Testis (tissue), 3 donors: ENCODE measurements around the gene SPTBN4. TPM values are rescaled to one million over a fixed set of nuclear protein-coding genes. Genes with fewer than 3 reads are reported as not detected.

ENCODE experiments used
- DNase-seq: peaks from one replicate; pipeline ENCODE4 v3.0.0-alpha.2; 2019
- H3K27ac ChIP-seq, 2 donors: fragments of 200-600 bp; sonication (generic); one replicate each; pipeline ENCODE4 v1.5.1; 2019
- H3K27me3 ChIP-seq: fragments of 200-600 bp; sonication (generic); one replicate; pipeline ENCODE4 v1.5.1; 2019
- H3K36me3 ChIP-seq: fragments of 200-600 bp; sonication (generic); one replicate; pipeline ENCODE4 v1.5.1; 2017; ENCODE audit warnings: low read depth; ENCODE audit errors: missing control alignments
- H3K4me1 ChIP-seq: fragments of 200-600 bp; sonication (generic); one replicate; pipeline ENCODE4 v1.5.1; 2019
- H3K4me3 ChIP-seq, 2 donors: fragments of 200-600 bp; sonication (generic); one replicate each; pipeline ENCODE4 v1.5.1; 2017 to 2019
- H3K9me3 ChIP-seq: fragments of 200-600 bp; sonication (generic); one replicate; pipeline ENCODE4 v1.5.1; 2017
- CTCF ChIP-seq, 3 experiments: fragments of 450-650 bp in 2 of 3; fragments of 200-600 bp in 1 of 3; sonication (generic) in 1 of 3; IDR thresholded peaks; one replicate each; pipeline ENCODE4 v1.5.1; 2016 to 2019; ENCODE audit warnings: antibody characterized with exemption in 3 of 3, mild to moderate bottlenecking in 2 of 3, moderate library complexity in 1 of 3
- POLR2A ChIP-seq: fragments of 450-650 bp; IDR thresholded peaks from one replicate; pipeline ENCODE4 v1.6.1; 2017; ENCODE audit warnings: antibody characterized with exemption, mild to moderate bottlenecking, moderate library complexity
- WGBS, 2 donors: methylation state at CpG; one replicate each; pipeline ENCODE4 v1.1.5; 2018; 5-methylcytosine and 5-hydroxymethylcytosine counted together
- intact Hi-C: fragments of 100-400 bp; cut with DNase I; formaldehyde crosslinking; loops from one replicate; pipeline ENCODE4 v1.15.1; 2023; ENCODE audit warnings: low total_unique reads
- polyA plus RNA-seq: library from polyadenylated mRNA; stranded (reverse); fragments of 350-450 nt; fragmentation: Illumina TruSeq; extraction: RNeasy Lipid Tissue Mini Kit (QIAGEN cat#74804); gene quantifications from one replicate; pipeline ENCODE4 v1.2.3, GENCODE V29; 2014; ENCODE audit warnings: low read depth, low replicate concordance; ENCODE audit not compliant: insufficient read depth
- total RNA-seq, 2 donors: library from RNA; depleted of rRNA; stranded (reverse); fragments of >200 nt; gene quantifications; one replicate each; pipeline ENCODE4 v1.2.3, GENCODE V29; 2016

Gene SPTBN4
- total and polyA plus RNA-seq, 3 donors from 2014 or later, result 7.2 to 27.9 (median 18.3) TPM

GRCh38 chr19:40419780-40420179 is 47.0 kb upstream of the SPTBN4 start:
- TF ChIP-seq POLR2A, result no peak
- TF ChIP-seq CTCF (IDR thresholded peaks at IDR 0.05), result no peak
- WGBS, 2 donors, result 76 to 95% methylated on average over 5 of the region's 5 CpGs
- intact Hi-C loops, result no loop called here
- H3K36me3 ChIP-seq, result no peaks in the 10 kb centered on the region
- H3K4me3 ChIP-seq, result no peak overlapping the region
- H3K27ac ChIP-seq, result peak overlapping the region in 1 of 2 donors; percentile 92
- no peaks in the 10 kb centered on the region for H3K9me3 ChIP-seq
- H3K27me3 ChIP-seq, result no peaks in the 10 kb centered on the region
- no peak for DNase-seq
- H3K4me1 ChIP-seq, result peaks cover 25% of the 10 kb centered on the region

GRCh38 chr19:40420451-40420765 is 46.4 kb upstream of the SPTBN4 start:
- no peaks in the 10 kb centered on the region for H3K27me3 ChIP-seq
- intact Hi-C loops, result no loop called here
- no peak for DNase-seq
- peak overlapping the region; percentile 47 to 67 for H3K4me3 ChIP-seq
- TF ChIP-seq POLR2A (no peak), CTCF (IDR thresholded peaks at IDR 0.05) (no peak)
- no peaks in the 10 kb centered on the region for H3K36me3 ChIP-seq
- peaks cover 26% of the 10 kb centered on the region for H3K4me1 ChIP-seq
- WGBS, 2 donors, result 41 to 44% methylated on average over 14 of the region's 14 CpGs
- H3K27ac ChIP-seq, result peak overlapping the region; percentile 92 to 94
- no peaks in the 10 kb centered on the region for H3K9me3 ChIP-seq

- H3K9me3 ChIP-seq, result no peaks in the 10 kb centered on the region
- peak; percentile 76 for TF ChIP-seq POLR2A
- TF ChIP-seq CTCF (IDR thresholded peaks at IDR 0.05), result peak; percentile 91 to 96 (median 94)
- H3K4me3 ChIP-seq, result peak overlapping the region; percentile 47 to 67
- 1 to 3% methylated on average over 21 to 56 of the region's 56 CpGs for WGBS, 2 donors
- H3K27ac ChIP-seq, result peak overlapping the region; percentile 92 to 94
- no peaks in the 10 kb centered on the region for H3K27me3 ChIP-seq
- H3K36me3 ChIP-seq, result no peaks in the 10 kb centered on the region
- peaks cover 26% of the 10 kb centered on the region for H3K4me1 ChIP-seq
- intact Hi-C loops, result no loop called here
- DNase-seq, result peak; percentile 94
Observed at GRCh38 chr19:40420766-40421765, 45.7 kb upstream of the SPTBN4 start.

- Histone ChIP-seq H3K36me3 (no peaks in the 10 kb centered on the region), H3K4me3 (no peak overlapping the region)
Observed at GRCh38 chr19:40421993-40422747, 44.6 kb upstream of the SPTBN4 start.

More at GRCh38 chr19:40421993-40422747, 44.6 kb upstream of the SPTBN4 start:
- WGBS, 2 donors, result 71 to 77% methylated on average over 16 of the region's 16 CpGs
- no peak for TF ChIP-seq CTCF (IDR thresholded peaks at IDR 0.05)
- no peak for TF ChIP-seq POLR2A
- DNase-seq, result no peak
- intact Hi-C loops, result no loop called here
- Histone ChIP-seq H3K27me3 (no peaks in the 10 kb centered on the region), H3K27ac (peak overlapping the region; percentile 92 to 94), H3K9me3 (no peaks in the 10 kb centered on the region), H3K4me1 (peaks cover 21% of the 10 kb centered on the region)
